Anterior cingulate cortex (tissue), 58 donors: ENCODE results near the gene GGACT.

Experiments
- DNase-seq, 58 donors: peaks; one replicate each; lab custom pipeline; 2025; lab: John Stamatoyannopoulos, UW

Gene GGACT

DNA sequence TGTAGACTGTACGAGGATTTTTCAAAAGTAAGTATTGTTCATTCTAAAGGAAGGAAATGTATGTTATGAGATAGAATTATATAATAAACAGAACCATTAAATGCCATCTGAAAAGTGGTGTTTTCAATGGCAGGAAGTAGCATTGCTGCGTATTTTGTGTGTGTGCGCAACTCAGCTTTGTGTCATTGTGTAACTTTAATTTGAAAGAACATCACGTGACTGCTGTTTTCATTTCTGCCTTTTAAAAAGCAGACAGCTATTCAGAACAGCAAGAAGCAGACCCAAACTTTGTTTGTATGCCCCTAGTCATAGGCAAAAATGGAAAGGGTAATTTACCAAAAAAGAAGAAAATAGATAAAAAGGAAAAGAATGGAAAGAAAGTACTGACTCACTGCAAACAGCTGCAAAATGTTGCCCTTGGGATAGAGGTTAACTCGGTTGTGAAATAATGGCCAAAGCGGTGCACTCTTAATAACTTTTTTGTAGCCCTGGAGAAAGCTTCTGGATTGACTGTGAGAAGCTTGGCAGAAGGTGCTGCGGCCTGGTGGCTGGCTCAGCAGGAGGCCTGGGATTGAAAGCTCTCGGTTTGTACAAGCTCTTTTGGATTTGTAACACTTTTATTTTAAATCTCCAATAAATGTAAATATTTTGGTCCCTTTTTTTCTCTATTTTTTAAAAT is 97.3 kb downstream of the GGACT start:
- peak in 15 of 58 donors; percentile 2 to 30 (median 11) for DNase-seq

GRCh38 chr13:100490692-100491091 is 97.9 kb downstream of the GGACT start:
- no peak for DNase-seq

GRCh38 chr13:100485265-100485664 is 103.3 kb downstream of the GGACT start:
- DNase-seq = no peak

GRCh38 chr13:100484702-100485101 is 103.9 kb downstream of the GGACT start:
- DNase-seq = no peak

DNA sequence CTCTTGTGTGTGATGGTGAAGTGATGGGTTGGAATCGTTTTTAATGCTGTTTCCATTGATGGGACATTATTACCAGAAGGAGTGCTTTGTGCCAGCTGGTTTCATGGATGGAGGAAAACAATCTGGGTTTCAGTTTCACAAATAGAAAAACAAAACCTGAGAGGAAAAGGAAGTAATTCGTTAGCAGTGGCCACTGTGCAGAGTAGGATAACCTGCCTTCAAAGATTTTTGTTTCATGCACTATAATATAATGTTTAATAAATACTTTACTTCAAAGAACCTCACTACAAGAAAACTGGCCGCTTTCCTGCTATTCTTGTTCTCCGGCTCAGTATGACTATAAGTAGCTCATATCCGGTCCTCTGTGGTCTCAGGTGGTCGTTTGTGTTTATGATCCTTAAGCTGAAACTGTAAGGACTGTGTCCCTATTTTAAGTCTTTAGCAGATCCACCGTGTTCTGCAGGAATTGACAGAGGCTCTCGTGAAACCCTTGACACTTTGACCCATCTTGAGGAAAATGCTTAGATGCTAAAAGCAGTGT is 104.7 kb downstream of the GGACT start:
- no peak for DNase-seq

DNA sequence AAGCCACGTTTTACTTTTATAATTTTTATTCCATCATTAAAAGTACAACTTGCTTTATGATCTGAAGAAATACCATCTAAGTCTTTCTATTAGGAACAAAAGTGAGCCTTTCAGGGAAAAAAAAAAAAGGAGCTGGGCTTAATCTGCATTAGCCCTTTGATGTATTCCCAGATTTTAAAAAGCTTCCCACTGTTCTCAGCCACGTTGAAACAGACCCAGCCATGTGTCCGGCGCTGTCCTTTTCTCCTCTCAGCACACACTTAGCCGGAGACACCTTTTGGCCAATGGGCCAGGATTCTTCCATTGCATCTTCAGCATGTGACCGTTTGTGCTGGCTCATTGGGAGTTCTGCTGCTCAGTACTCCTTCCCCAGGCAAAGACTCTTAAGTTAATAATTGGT is 105.5 kb downstream of the GGACT start:
- DNase-seq = no peak

DNA sequence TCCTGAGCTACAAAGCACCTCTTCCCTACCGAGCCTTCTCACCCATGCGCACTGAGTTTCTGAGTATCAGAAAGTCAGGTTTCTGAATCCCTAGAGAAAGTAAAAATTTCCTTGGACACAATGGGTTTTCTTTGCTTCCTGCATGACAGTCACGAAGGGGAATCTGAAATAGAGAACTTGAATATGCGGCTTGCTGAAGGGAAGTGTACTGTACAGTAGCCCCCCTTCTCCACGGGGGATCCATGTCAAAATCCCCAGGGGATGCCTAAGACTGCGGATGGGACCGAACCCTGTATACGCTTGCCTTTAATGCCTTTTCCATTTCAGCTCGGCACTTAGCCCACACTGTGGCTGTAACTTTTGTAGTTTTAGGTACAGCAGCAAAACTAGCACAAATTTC is 107.9 kb downstream of the GGACT start:
- no peak for DNase-seq
